GM18907 (cell line): Measurements from ENCODE around the gene CLEC4D.
"Not testable (repeated sequence)": the region's sequence is repeated elsewhere in the genome, so short reads cannot be mapped to it uniquely, and the experiment has no call there.

Experiments used
- ATAC-seq: cut with Tn5 transposase; IDR thresholded peaks from one replicate; pipeline ENCODE4 v1.9.1; 2021; ENCODE audit warnings: mild to moderate bottlenecking, moderate library complexity; ENCODE audit not compliant: unreplicated experiment

Gene CLEC4D

GRCh38 chr12:8527250-8528130 is 14.2 kb downstream of the CLEC4D start:
- ATAC-seq = no peak

GRCh38 chr12:8532045-8532444 is 18.7 kb downstream of the CLEC4D start:
- ATAC-seq = no peak

- not testable (repeated sequence) for ATAC-seq
These were observed 24.5 kb downstream of the CLEC4D start for GRCh38 chr12:8537820-8538219.

GRCh38 chr12:8540831-8541230 is 27.5 kb downstream of the CLEC4D start, which contains the start of gene CLEC4E:
Gene CLEC4E (minus strand): TSS chr12:8540905. CDS start chr12:8540797, 108 bp downstream.
- not testable (repeated sequence) for ATAC-seq

- no peak for ATAC-seq
These were observed 28.3 kb downstream of the CLEC4D start for GRCh38 chr12:8541562-8541961.

- no peak for ATAC-seq
These were observed 31.0 kb downstream of the CLEC4D start for GRCh38 chr12:8544295-8544694.

- no peak for ATAC-seq
These were observed 33.3 kb downstream of the CLEC4D start for GRCh38 chr12:8546591-8546990.

- ATAC-seq = no peak
These were observed 34.3 kb downstream of the CLEC4D start for GRCh38 chr12:8547645-8548044.

- ATAC-seq = no peak
These were observed 34.9 kb downstream of the CLEC4D start for GRCh38 chr12:8548192-8548591.

GRCh38 chr12:8549381-8549780 is 36.1 kb downstream of the CLEC4D start:
- no peak for ATAC-seq

GRCh38 chr12:8553088-8553627 is 39.9 kb downstream of the CLEC4D start:
- no peak for ATAC-seq

GRCh38 chr12:8554451-8555195 is 41.3 kb downstream of the CLEC4D start:
- ATAC-seq = no peak

GRCh38 chr12:8556531-8557097 is 43.3 kb downstream of the CLEC4D start:
- ATAC-seq = no peak

GRCh38 chr12:8559676-8560075 is 46.4 kb downstream of the CLEC4D start:
- no peak for ATAC-seq

GRCh38 chr12:8561011-8561410 is 47.7 kb downstream of the CLEC4D start:
- no peak for ATAC-seq

GRCh38 chr12:8562310-8562709 is 49.0 kb downstream of the CLEC4D start:
- ATAC-seq = no peak

GRCh38 chr12:8563356-8563755 is 50.1 kb downstream of the CLEC4D start:
- ATAC-seq = no peak

GRCh38 chr12:8564656-8565055 is 51.4 kb downstream of the CLEC4D start:
- ATAC-seq = no peak

- not testable (repeated sequence) for ATAC-seq
These were observed 52.7 kb downstream of the CLEC4D start for GRCh38 chr12:8566052-8566451.

- no peak for ATAC-seq
These were observed 53.2 kb downstream of the CLEC4D start for GRCh38 chr12:8566525-8566924.
